ENCODE measurements around the gene PCP4. TPM values are rescaled to one million over a fixed set of nuclear protein-coding genes. Genes with fewer than 3 reads are reported as not detected.

PCP4 gene
- not detected in 2 replicates for total RNA-seq
- not detected in 2 replicates for polyA plus RNA-seq
- polyA plus RNA-seq (2011; cell fraction: cytosol; rRNA removed), result not detected in 2 replicates
- not detected in 2 replicates for polyA plus RNA-seq (2011; cell fraction: nucleus; rRNA removed)
- polyA plus RNA-seq (2012), result not detected in 2 replicates
- polyA minus RNA-seq, result not detected in 2 replicates
- not detected for polyA minus RNA-seq (2011; cell fraction: cytosol; rRNA and poly(A)+ RNA removed)
- polyA minus RNA-seq (2011; cell fraction: nucleus; rRNA and poly(A)+ RNA removed), result not detected in 2 replicates
- percentile 7 among the genes with signal in this experiment for Bru-seq, nascent RNA
- BruChase-seq, experiment 1, labeled RNA remaining after a 6-hour chase, result percentile 2 among the genes with signal in this experiment
- BruChase-seq, experiment 2, labeled RNA remaining after a 2-hour chase, result not detected
- long read RNA-seq, result 0 reads

GRCh38 chr21:39867198-39867650, at the start of gene PCP4:
TSS of gene PCP4 (plus strand) at chr21:39867438. CDS start at chr21:39867502, 64 bp downstream.
- Histone ChIP-seq H2AFZ (ENCODE audit: low read depth, low read length) (no peak within 1 kb of the TSS), H3K79me2 (ENCODE audit: control insufficient read depth, insufficient read depth, low read length) (no peaks in the 10 kb centered on the region), H3K27ac (ENCODE audit: insufficient read depth, low read depth, low read length) (no peak within 1 kb of the TSS), H3K4me2 (ENCODE audit: insufficient read depth, low read length) (no peak within 1 kb of the TSS), H3K4me1 (ENCODE audit: control insufficient read depth, extremely low read depth, insufficient read depth, low read length) (no peaks in the 10 kb centered on the region), H3K9ac (replicated peaks; ENCODE audit: extremely low read depth, insufficient read depth, low read length) (no peak within 1 kb of the TSS), H3K36me3 (ENCODE audit: control insufficient read depth in 2 of 2, extremely low read depth in 1 of 2, insufficient read depth in 2 of 2, low read length in 2 of 2) (no peaks in the 10 kb centered on the region), H3K4me3 (replicated peaks in 1 of 3; ENCODE audit: insufficient read depth in 1 of 3, low read depth in 1 of 3, low read length in 3 of 3) (no peak within 1 kb of the TSS), H3K9me3 (replicated peaks; ENCODE audit: control insufficient read depth, insufficient read depth, low read length) (no peaks in the 10 kb centered on the region), H3K27me3 (ENCODE audit: control insufficient read depth in 2 of 2, insufficient read depth in 2 of 2, low read length in 2 of 2) (no peaks in the 10 kb centered on the region), H3K9me1 (replicated peaks; ENCODE audit: control insufficient read depth, extremely low read depth, insufficient read depth, low read length) (no peaks in the 10 kb centered on the region), H4K20me1 (replicated peaks; ENCODE audit: control insufficient read depth, extremely low read depth, insufficient read depth, low read length) (no peaks in the 10 kb centered on the region)
- dilution Hi-C loops (cut with MboI; ENCODE audit: extremely low pct_ligation_motif_present, low sequenced_read_pairs) (no loop called here), intact Hi-C loops (cut with micrococcal nuclease) (no loop called here)
- ChIA-PET POLR2A (no interaction called here), CTCF (no interaction called here)
- TF ChIP-seq CTCF (IDR thresholded peaks at IDR 0.05; ENCODE audit: extremely low read depth in 1 of 2, insufficient read depth in 1 of 2, low read depth in 1 of 2, low read length in 2 of 2) (peak; percentile 61 to 62), GATA2 (IDR thresholded peaks at IDR 0.05; ENCODE audit: insufficient read depth, insufficient read length, low read depth, low read length) (no peak)
- no TSS peak for BruUV-seq (replicated peaks)
- DNase-seq (ENCODE audit: low read depth, low spot score), result no peak
- peak; percentile 54 for FAIRE-seq

- TF ChIP-seq MAX (IDR thresholded peaks at IDR 0.05; ENCODE audit: insufficient read depth, insufficient read length) (no peak), GATA2 (IDR thresholded peaks at IDR 0.05; ENCODE audit: insufficient read depth, insufficient read length, low read depth, low read length) (no peak), EZH2 (IDR thresholded peaks at IDR 0.05; ENCODE audit: borderline replicate concordance, low read depth, low read length, severe bottlenecking) (no peak), POLR2A (IDR thresholded peaks at IDR 0.05; ENCODE audit: low read depth, low read length) (no peak), JUN (IDR thresholded peaks at IDR 0.05; ENCODE audit: borderline replicate concordance, insufficient read depth, insufficient read length, low read depth) (no peak), POLR2AphosphoS5 (IDR thresholded peaks at IDR 0.05; ENCODE audit: insufficient read depth, low read depth, low read length) (no peak)
- Histone ChIP-seq H3K4me2 (ENCODE audit: insufficient read depth, low read length) (no peak overlapping the region), H3K4me3 (replicated peaks in 1 of 3; ENCODE audit: insufficient read depth in 1 of 3, low read depth in 1 of 3, low read length in 3 of 3) (no peak overlapping the region), H3K9me3 (replicated peaks; ENCODE audit: control insufficient read depth, insufficient read depth, low read length) (peaks cover 1% of the 10 kb centered on the region), H4K20me1 (replicated peaks; ENCODE audit: control insufficient read depth, extremely low read depth, insufficient read depth, low read length) (no peaks in the 10 kb centered on the region), H3K27me3 (ENCODE audit: control insufficient read depth in 2 of 2, insufficient read depth in 2 of 2, low read length in 2 of 2) (no peaks in the 10 kb centered on the region), H3K4me1 (ENCODE audit: control insufficient read depth, extremely low read depth, insufficient read depth, low read length) (no peaks in the 10 kb centered on the region), H3K9ac (replicated peaks; ENCODE audit: extremely low read depth, insufficient read depth, low read length) (no peak overlapping the region), H3K9me1 (replicated peaks; ENCODE audit: control insufficient read depth, extremely low read depth, insufficient read depth, low read length) (no peaks in the 10 kb centered on the region), H3K27ac (ENCODE audit: insufficient read depth, low read depth, low read length) (no peak overlapping the region), H3K36me3 (ENCODE audit: control insufficient read depth in 2 of 2, extremely low read depth in 1 of 2, insufficient read depth in 2 of 2, low read length in 2 of 2) (no peaks in the 10 kb centered on the region), H2AFZ (ENCODE audit: low read depth, low read length) (no peak overlapping the region), H3K79me2 (ENCODE audit: control insufficient read depth, insufficient read depth, low read length) (no peaks in the 10 kb centered on the region)
- ChIA-PET POLR2A (no interaction called here), CTCF (no interaction called here)
- dilution Hi-C loops (cut with MboI; ENCODE audit: extremely low pct_ligation_motif_present, low sequenced_read_pairs) (no loop called here), intact Hi-C loops (cut with micrococcal nuclease) (no loop called here)
- BruUV-seq (replicated peaks), result no TSS peak
- no peak for DNase-seq (ENCODE audit: low read depth, low spot score)
- FAIRE-seq, result no peak
These were observed 48.7 kb upstream of the PCP4 start for GRCh38 chr21:39818557-39818956.

Data from endothelial cell of umbilical vein (primary cell).